Lung (tissue), 13 donors: ENCODE data around the gene TFE3. TPM values are rescaled to one million over a fixed set of nuclear protein-coding genes. Genes with fewer than 3 reads are reported as not detected.
"Not testable (repeated sequence)": the region's sequence is repeated elsewhere in the genome, so short reads cannot be mapped to it uniquely, and the experiment has no call there.

Experiments used
- ATAC-seq: fragments of 200-7000 bp; cut with Tn5 transposase; one replicate; pipeline ENCODE4 v1.9.1; 2020; ENCODE audit warnings: moderate number of reproducible peaks; ENCODE audit not compliant: insufficient read depth, low FRiP score
- DNase-seq, 3 donors: peaks; one replicate each; pipeline ENCODE4 v3.0.0-alpha.2; 2013 to 2017
- H3K27ac ChIP-seq, 2 donors: one replicate each; pipeline ENCODE4 v1.5.1; 2013; ENCODE audit warnings: mild to moderate bottlenecking in 2 of 2, moderate library complexity in 2 of 2, control low read depth in 1 of 2, inconsistent platforms in 1 of 2, low read depth in 1 of 2, low read length in 1 of 2
- H3K27me3 ChIP-seq, 3 donors: one replicate each; pipeline ENCODE4 v1.5.1; 2013; ENCODE audit warnings: low read length in 2 of 3; ENCODE audit not compliant: control insufficient read depth in 3 of 3, insufficient read depth in 3 of 3
- H3K36me3 ChIP-seq, 4 donors: one replicate each; pipeline ENCODE4 v1.5.1; 2013; ENCODE audit warnings: low read length in 4 of 4, mild to moderate bottlenecking in 1 of 4, moderate library complexity in 1 of 4; ENCODE audit not compliant: control insufficient read depth in 4 of 4, insufficient read depth in 4 of 4
- H3K4me1 ChIP-seq, 5 donors: one replicate each; pipeline ENCODE4 v1.5.1; 2013; ENCODE audit warnings: low read length in 5 of 5, mild to moderate bottlenecking in 2 of 5, moderate library complexity in 1 of 5; ENCODE audit not compliant: control insufficient read depth in 5 of 5, insufficient read depth in 5 of 5
- H3K4me3 ChIP-seq: one replicate; pipeline ENCODE4 v1.5.1; 2013; ENCODE audit warnings: mild to moderate bottlenecking, control low read depth, moderate library complexity
- H3K9ac ChIP-seq, 2 donors: one replicate each; pipeline ENCODE4 v1.5.1; 2013; ENCODE audit warnings: low read length in 2 of 2, control low read depth in 1 of 2; ENCODE audit not compliant: insufficient read depth in 1 of 2
- H3K9me3 ChIP-seq, 4 donors: one replicate each; pipeline ENCODE4 v1.5.1; 2013; ENCODE audit warnings: low read length in 3 of 4, mild to moderate bottlenecking in 1 of 4, moderate library complexity in 1 of 4; ENCODE audit not compliant: control insufficient read depth in 4 of 4, insufficient read depth in 3 of 4
- CTCF ChIP-seq: IDR thresholded peaks from 2 replicates; pipeline ENCODE4 v1.5.1; 2012; ENCODE audit warnings: mild to moderate bottlenecking; ENCODE audit errors: control extremely low read depth, extremely low read depth
- WGBS, 2 donors: extraction: QIAGEN DNeasy Blood & Tissue Kit; methylation state at CpG; one replicate each; pipeline ENCODE4 v1.1.7; 2013; 5-methylcytosine and 5-hydroxymethylcytosine counted together
- polyA plus RNA-seq, 2 donors: library from polyadenylated mRNA; stranded (reverse); fragments of 200-250 nt; gene quantifications; one replicate each; pipeline ENCODE4 v1.2.1, GENCODE V29; 2013
- small RNA-seq: library from RNA; depleted of rRNA; stranded (forward); fragments of <200 nt; gene quantifications from one replicate; pipeline ENCODE3, GENCODE V24; 2014; ENCODE audit warnings: low replicate concordance
- total RNA-seq, 2 donors: library from RNA; depleted of rRNA in 1 of 2; stranded (reverse); fragments of >200 nt in 1 of 2; gene quantifications; one replicate each; pipeline ENCODE4 v1.2.1, GENCODE V29; 2014 to 2021
- donor health status: control.
- donor health status: control.
- donor health status: Bipolar disorder and iron deficiency.
- donor health status: healthy.
- donor health status: DM: yes; HTN: yes; CAD: no.

The TFE3 gene
- total and polyA plus RNA-seq, 4 donors = 28.4 to 63.7 (median 42.7) TPM

- H3K27me3 ChIP-seq = no peaks in the 10 kb centered on the region
- H3K9ac ChIP-seq = no peak overlapping the region
- H3K36me3 ChIP-seq = peaks cover 3 to 24% (median 10%) of the 10 kb centered on the region in 4 donors
- TF ChIP-seq CTCF = no peak
- peaks cover 0 to 3% (median 0%) of the 10 kb centered on the region in 4 donors for H3K9me3 ChIP-seq
- DNase-seq (no peak), ATAC-seq (no peak)
- 91 to 93% methylated on average over 14 to 17 of the region's 17 CpGs for WGBS, 2 donors
- H3K4me3 ChIP-seq = no peak overlapping the region
- no peaks in the 10 kb centered on the region for H3K4me1 ChIP-seq
- no peak overlapping the region for H3K27ac ChIP-seq
Observed at GRCh38 chrX:48983081-48983480, 60.1 kb downstream of the TFE3 start.

DNA sequence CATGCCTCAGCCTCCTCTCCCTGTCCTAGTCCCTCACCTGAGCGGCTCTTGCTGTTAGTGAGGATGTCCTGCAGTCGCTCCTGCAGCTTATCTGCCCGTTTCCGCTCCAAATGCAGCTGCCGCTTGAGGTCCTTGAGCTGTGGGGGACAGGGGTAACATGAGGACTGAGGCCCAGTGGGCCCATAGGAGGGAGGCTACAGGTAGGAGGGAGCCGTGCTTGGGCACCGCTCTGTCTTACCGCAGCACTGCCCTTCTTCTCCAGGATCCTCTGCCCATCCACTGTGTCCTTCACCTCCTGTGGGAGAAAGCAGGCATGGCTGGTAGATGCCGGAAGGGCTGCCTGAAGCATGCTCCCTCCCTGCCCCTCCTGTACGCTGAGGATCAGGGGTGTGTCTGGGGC lies 62.0 kb downstream of the TFE3 start:
- H3K27me3 ChIP-seq = no peaks in the 10 kb centered on the region
- DNase-seq = no peak
- no peak overlapping the region for H3K9ac ChIP-seq
- H3K4me1 ChIP-seq = no peaks in the 10 kb centered on the region
- H3K9me3 ChIP-seq = peaks cover 0 to 3% (median under 1%) of the 10 kb centered on the region in 4 donors
- H3K4me3 ChIP-seq = no peak overlapping the region
- ATAC-seq = no peak
- 86 to 93% methylated on average over 5 to 10 of the region's 10 CpGs for WGBS, 2 donors
- no peak overlapping the region for H3K27ac ChIP-seq
- no peak for TF ChIP-seq CTCF
- H3K36me3 ChIP-seq = peaks cover 3 to 22% (median 11%) of the 10 kb centered on the region in 4 donors

DNA sequence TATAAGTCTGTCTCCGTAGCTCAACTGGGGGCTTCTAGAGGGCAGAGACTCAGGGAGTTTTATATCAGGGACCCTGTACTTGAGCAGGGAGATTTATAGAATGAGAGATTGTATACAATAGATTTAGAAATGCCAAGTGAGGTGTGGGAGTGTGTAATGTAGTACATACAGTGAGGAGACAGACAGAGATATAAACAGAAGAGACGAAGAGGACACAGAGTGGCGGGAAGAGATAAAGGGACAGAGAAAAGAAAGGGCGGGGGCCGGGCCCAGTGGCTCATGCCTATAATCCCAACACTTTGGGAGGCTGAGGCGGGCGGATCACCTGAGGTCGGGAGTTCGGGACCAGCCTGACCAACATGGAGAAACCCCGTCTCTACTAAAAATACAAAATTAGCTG lies 62.8 kb downstream of the TFE3 start:
- H3K27me3 ChIP-seq = not testable (repeated sequence)

More for the DNA sequence above, 62.8 kb downstream of the TFE3 start:
- not testable (repeated sequence) for ATAC-seq, H3K4me3 ChIP-seq, DNase-seq, H3K4me1 ChIP-seq, H3K9me3 ChIP-seq, H3K27ac ChIP-seq, H3K9ac ChIP-seq
- H3K36me3 ChIP-seq = peaks cover 6 to 24% (median 15%) of the 10 kb centered on the region in 4 donors
- 80 to 100% methylated on average over 3 to 6 of the region's 10 CpGs for WGBS, 2 donors

Small RNA genes within 50 kb of the gene (small RNA-seq; reads per million reads assigned to genes)
- not detected for gene RNU4-52P

Other genes starting within 250 kb of the TFE3 start
- gene HDAC6, start 241.3 kb downstream of the TFE3 start, total RNA-seq = 10 to 100 TPM; 84.9 to 90.8 TPM
- gene HDAC6, start 241.3 kb downstream of the TFE3 start, polyA plus RNA-seq = 10 to 100 TPM; 39.7 to 72.0 TPM
- gene ERAS, start 216.8 kb downstream of the TFE3 start, total RNA-seq = not detected
- under 1 TPM in 1 of 2 donors, not detected in 1; 0.24 TPM for gene ERAS, start 216.8 kb downstream of the TFE3 start, polyA plus RNA-seq
- gene PCSK1N, start 207.7 kb downstream of the TFE3 start, total RNA-seq = 10 to 100 TPM in 1 of 2 donors, 1 to 10 TPM in 1; 3.4 to 10.7 TPM
- 1 to 10 TPM; 1.3 to 1.6 TPM for gene PCSK1N, start 207.7 kb downstream of the TFE3 start, polyA plus RNA-seq
- gene TIMM17B, start 145.6 kb downstream of the TFE3 start, total RNA-seq = 10 to 100 TPM; 21.0 to 51.5 TPM
- 10 to 100 TPM; 67.4 to 73.4 TPM for gene TIMM17B, start 145.6 kb downstream of the TFE3 start, polyA plus RNA-seq
- 10 to 100 TPM; 33.2 to 79.7 TPM for gene PQBP1, start 145.4 kb downstream of the TFE3 start, total RNA-seq
- gene PQBP1, start 145.4 kb downstream of the TFE3 start, polyA plus RNA-seq = 100 to 1,000 TPM in 1 of 2 donors, 10 to 100 TPM in 1; 68.2 to 146 TPM
- 10 to 100 TPM; 23.4 to 40.7 TPM for gene SLC35A2, start 131.7 kb downstream of the TFE3 start, total RNA-seq
- gene SLC35A2, start 131.7 kb downstream of the TFE3 start, polyA plus RNA-seq = 10 to 100 TPM; 16.7 to 41.2 TPM
- gene PIM2, start 124.3 kb downstream of the TFE3 start, total RNA-seq = 10 to 100 TPM; 21.7 to 36.5 TPM
- gene PIM2, start 124.3 kb downstream of the TFE3 start, polyA plus RNA-seq = 10 to 100 TPM; 14.8 to 27.4 TPM
- 10 to 100 TPM; 33.3 to 48.2 TPM for gene OTUD5, start 85.8 kb downstream of the TFE3 start, total RNA-seq
- gene OTUD5, start 85.8 kb downstream of the TFE3 start, polyA plus RNA-seq = 10 to 100 TPM; 32.4 to 38.1 TPM
- gene KCND1, start 71.5 kb downstream of the TFE3 start, total RNA-seq = 1 to 10 TPM; 1.4 to 1.7 TPM
- gene KCND1, start 71.5 kb downstream of the TFE3 start, polyA plus RNA-seq = 1 to 10 TPM in 1 of 2 donors, under 1 TPM in 1; 0.65 to 1.3 TPM
- 10 to 100 TPM; 29.2 to 48.9 TPM for gene GRIPAP1, start 41.1 kb downstream of the TFE3 start, total RNA-seq
- gene GRIPAP1, start 41.1 kb downstream of the TFE3 start, polyA plus RNA-seq = 10 to 100 TPM; 30.3 to 38.1 TPM
- gene CCDC120, start 15.6 kb upstream of the TFE3 start, total RNA-seq = 10 to 100 TPM in 1 of 2 donors, 1 to 10 TPM in 1; 5.3 to 11.3 TPM
- 1 to 10 TPM; 3.8 to 5.1 TPM for gene CCDC120, start 15.6 kb upstream of the TFE3 start, polyA plus RNA-seq
- 10 to 100 TPM in 1 of 2 donors, 1 to 10 TPM in 1; 5.6 to 40.8 TPM for gene PRAF2, start 30.6 kb upstream of the TFE3 start, total RNA-seq
- gene PRAF2, start 30.6 kb upstream of the TFE3 start, polyA plus RNA-seq = 10 to 100 TPM; 36.6 to 37.2 TPM
- gene WDR45, start 36.5 kb upstream of the TFE3 start, total RNA-seq = 10 to 100 TPM; 48.1 to 71.4 TPM
- 10 to 100 TPM; 58.5 to 70.1 TPM for gene WDR45, start 36.5 kb upstream of the TFE3 start, polyA plus RNA-seq
- gene GPKOW, start 80.4 kb upstream of the TFE3 start, total RNA-seq = 10 to 100 TPM; 18.1 to 23.1 TPM
- 10 to 100 TPM in 1 of 2 donors, 1 to 10 TPM in 1; 9.1 to 20.6 TPM for gene GPKOW, start 80.4 kb upstream of the TFE3 start, polyA plus RNA-seq
- 10 to 100 TPM in 1 of 2 donors, 1 to 10 TPM in 1; 7.3 to 15.2 TPM for gene MAGIX, start 119.4 kb upstream of the TFE3 start, total RNA-seq
- gene MAGIX, start 119.4 kb upstream of the TFE3 start, polyA plus RNA-seq = 10 to 100 TPM in 1 of 2 donors, 1 to 10 TPM in 1; 9.8 to 19.0 TPM
- gene PLP2, start 128.5 kb upstream of the TFE3 start, total RNA-seq = 100 to 1,000 TPM in 1 of 2 donors, 1 to 10 TPM in 1; 8.9 to 181 TPM
- 100 to 1,000 TPM; 138 to 222 TPM for gene PLP2, start 128.5 kb upstream of the TFE3 start, polyA plus RNA-seq
- 10 to 100 TPM; 10.0 to 16.3 TPM for gene PRICKLE3, start 143.0 kb upstream of the TFE3 start, total RNA-seq
- gene PRICKLE3, start 143.0 kb upstream of the TFE3 start, polyA plus RNA-seq = 10 to 100 TPM in 1 of 2 donors, 1 to 10 TPM in 1; 7.6 to 12.7 TPM
- gene SYP, start 156.8 kb upstream of the TFE3 start, total RNA-seq = 1 to 10 TPM; 3.2 to 5.6 TPM
- 1 to 10 TPM; 4.6 to 5.1 TPM for gene SYP, start 156.8 kb upstream of the TFE3 start, polyA plus RNA-seq
- gene CACNA1F, start 190.0 kb upstream of the TFE3 start, total RNA-seq = under 1 TPM; 0.43 to 0.55 TPM
- gene CACNA1F, start 190.0 kb upstream of the TFE3 start, polyA plus RNA-seq = under 1 TPM; 0.10 to 0.41 TPM
- 10 to 100 TPM; 14.7 to 22.2 TPM for gene CCDC22, start 192.1 kb upstream of the TFE3 start, total RNA-seq
- gene CCDC22, start 192.1 kb upstream of the TFE3 start, polyA plus RNA-seq = 10 to 100 TPM in 1 of 2 donors, 1 to 10 TPM in 1; 7.8 to 16.9 TPM
- gene FOXP3, start 221.4 kb upstream of the TFE3 start, total RNA-seq = 1 to 10 TPM in 1 of 2 donors, under 1 TPM in 1; 0.40 to 1.4 TPM
- under 1 TPM; 0.12 to 0.56 TPM for gene FOXP3, start 221.4 kb upstream of the TFE3 start, polyA plus RNA-seq
- 1 to 10 TPM; 5.8 to 7.6 TPM for gene PPP1R3F, start 226.4 kb upstream of the TFE3 start, total RNA-seq
- 1 to 10 TPM; 2.0 to 3.0 TPM for gene PPP1R3F, start 226.4 kb upstream of the TFE3 start, polyA plus RNA-seq